ENCODE results near the gene FCHSD2.
"Not testable (repeated sequence)": the region's sequence is repeated elsewhere in the genome, so short reads cannot be mapped to it uniquely, and the experiment has no call there.

Gene FCHSD2

GRCh38 chr11:72814286-72815109 lies 327.6 kb downstream of the FCHSD2 start, which contains the start of gene ATG16L2:
Gene ATG16L2 (plus strand): TSS chr11:72814411. CDS start chr11:72814446, 35 bp downstream.
- DNase-seq, result peak; percentile 85

- peak; percentile 77 for DNase-seq
Observed at GRCh38 chr11:72813740-72814285, 328.3 kb downstream of the FCHSD2 start.

DNA sequence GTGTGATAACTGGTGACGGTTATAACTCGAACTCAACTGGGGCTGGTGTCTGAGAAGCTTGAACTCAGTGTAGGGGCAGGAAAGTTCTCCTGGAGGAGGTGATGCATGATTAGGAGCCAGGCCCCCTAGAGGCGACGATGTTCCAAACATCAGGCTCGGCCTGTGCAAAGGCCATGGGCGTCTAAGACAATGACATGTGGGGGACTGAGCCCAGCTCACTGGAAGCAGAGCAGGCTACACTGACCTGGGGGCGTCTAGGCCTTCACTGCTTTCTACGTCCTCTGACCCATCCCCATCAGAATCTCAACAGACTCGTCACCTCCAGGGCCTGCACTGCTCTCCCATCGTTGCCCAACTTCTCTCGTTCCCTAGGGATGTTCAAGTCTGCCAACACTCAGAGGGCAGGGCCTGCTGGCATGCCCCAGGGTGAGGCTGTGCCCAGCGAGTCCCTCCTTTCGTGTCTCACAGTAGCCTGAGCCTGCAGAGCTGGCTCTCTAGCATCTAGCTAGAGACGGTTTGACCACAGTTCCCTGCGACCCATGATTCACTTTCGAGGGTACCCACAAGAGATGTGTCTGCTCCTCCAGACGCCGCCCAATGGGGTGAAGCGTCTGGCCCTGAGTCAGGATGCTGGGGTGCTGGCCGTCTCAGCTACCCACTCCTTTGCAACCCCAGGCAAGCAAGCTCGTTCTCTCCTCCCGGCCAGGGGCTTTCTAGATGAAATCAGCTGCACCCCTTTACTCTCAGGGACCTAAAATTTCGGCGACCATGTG lies 329.0 kb downstream of the FCHSD2 start:
- peak; percentile 58 for DNase-seq

DNA sequence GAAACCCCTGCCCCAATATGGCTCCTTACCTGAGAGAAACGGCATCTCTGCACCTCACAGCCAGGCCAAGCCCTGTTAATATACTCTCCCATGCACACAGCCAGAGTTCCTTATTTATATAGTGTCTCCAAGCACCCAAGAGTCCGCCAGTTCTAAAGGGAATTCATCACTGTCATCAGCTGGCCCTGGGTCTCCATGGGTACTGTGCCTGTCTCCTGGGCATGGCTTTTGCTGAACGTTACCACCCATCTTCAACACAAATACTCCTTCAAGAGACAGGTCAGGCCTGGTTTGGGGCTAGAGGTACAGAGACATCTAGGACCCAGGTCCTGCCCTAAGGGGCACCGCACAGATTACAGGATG lies 329.5 kb downstream of the FCHSD2 start:
- no peak for DNase-seq

DNA sequence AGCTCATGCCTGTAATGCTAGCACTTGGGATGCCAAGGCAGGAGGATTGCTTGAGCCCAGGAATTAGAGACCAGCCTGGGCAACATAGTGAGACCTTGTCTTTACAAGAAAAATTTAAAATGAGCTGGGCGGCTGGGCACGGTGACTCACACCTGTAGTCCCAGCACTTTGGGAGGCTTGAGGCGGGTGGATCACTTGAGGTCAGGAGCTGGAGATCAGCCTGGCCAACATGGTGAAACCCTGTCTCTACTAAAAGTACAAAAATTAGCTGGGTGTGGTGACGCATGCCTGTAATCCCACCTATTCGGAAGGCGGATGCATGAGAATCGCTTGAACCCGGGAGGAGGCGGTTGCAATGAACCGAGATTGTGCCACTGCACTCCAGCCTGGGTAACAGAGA lies 330.4 kb downstream of the FCHSD2 start:
- not testable (repeated sequence) for DNase-seq

DNA sequence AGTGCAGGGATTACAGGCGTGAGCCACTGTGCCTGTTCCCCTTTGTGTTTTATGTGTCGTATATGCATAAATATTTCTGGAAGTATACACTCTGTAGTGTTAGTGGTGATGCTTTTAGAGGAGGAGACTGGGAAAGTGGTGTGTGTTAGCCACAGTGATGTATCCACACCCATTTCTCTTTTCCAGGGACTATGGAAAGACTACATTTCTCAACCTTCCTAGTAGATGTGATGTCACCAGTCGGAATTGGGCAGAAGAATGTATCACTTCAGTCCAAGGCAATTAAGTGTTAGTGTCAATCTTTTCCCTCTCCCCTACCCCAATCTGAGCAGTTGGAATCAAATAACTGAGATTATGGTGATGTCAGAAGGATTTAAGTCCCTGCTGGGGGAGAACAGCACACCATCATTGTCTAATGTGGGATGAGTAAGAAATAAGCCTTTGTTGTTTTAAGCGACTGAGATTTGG lies 333.8 kb downstream of the FCHSD2 start:
- DNase-seq, result peak; percentile 83

- DNase-seq, result no peak
Observed at GRCh38 chr11:72807792-72808191, 334.3 kb downstream of the FCHSD2 start.

- peak; percentile 53 for DNase-seq
Observed at GRCh38 chr11:72807021-72807693, 335.0 kb downstream of the FCHSD2 start.

DNA sequence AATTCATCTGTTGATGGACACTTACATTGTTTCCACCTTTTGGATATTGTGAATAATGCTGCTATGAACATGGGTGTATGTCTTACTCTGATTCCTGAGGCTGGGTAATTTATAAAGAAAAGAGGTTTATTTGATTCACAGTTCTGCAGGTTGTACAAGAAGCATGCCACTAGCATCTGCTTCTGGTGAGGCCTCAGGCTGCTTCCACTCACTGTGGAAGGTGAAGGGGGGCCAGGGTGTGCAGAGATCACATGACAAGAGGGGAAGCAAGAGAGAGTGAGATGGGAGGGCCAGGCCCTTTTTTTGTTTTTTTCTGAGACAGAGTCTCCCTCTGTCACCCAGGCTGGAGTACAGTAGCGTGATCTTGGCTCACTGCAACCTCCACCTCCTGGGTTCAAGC lies 335.7 kb downstream of the FCHSD2 start:
- not testable (repeated sequence) for DNase-seq

DNA sequence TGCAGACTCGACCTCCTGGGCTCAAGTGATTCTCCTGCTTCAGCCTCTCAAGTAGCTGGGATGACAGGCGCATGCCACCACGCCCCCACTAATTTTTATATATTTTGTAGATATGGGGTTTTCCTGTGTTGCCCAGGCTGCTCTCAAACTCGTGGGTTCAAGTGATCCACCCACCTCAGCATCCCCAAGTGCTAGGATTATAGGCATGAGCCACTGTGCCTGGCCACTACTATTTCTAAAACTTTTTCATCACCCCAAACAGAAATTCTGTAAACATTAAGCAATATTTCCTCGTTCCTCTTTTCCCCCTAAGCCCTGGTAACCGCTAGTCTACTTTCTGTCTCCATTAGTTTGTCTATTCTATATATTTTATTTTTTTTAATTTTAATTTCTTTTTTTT lies 336.9 kb downstream of the FCHSD2 start:
- no peak for DNase-seq

GRCh38 chr11:72802822-72803221 lies 339.3 kb downstream of the FCHSD2 start:
- no peak for DNase-seq

GRCh38 chr11:72799441-72799840 lies 342.7 kb downstream of the FCHSD2 start:
- DNase-seq, result no peak

GRCh38 chr11:72798361-72798760 lies 343.8 kb downstream of the FCHSD2 start:
- DNase-seq, result no peak

- DNase-seq, result peak; percentile 94
Observed at GRCh38 chr11:72793425-72794367, 348.4 kb downstream of the FCHSD2 start, which contains the start of gene STARD10. Gene STARD10 (minus strand): TSS chr11:72794047. CDS start chr11:72781181, 12,866 bp downstream.

DNA sequence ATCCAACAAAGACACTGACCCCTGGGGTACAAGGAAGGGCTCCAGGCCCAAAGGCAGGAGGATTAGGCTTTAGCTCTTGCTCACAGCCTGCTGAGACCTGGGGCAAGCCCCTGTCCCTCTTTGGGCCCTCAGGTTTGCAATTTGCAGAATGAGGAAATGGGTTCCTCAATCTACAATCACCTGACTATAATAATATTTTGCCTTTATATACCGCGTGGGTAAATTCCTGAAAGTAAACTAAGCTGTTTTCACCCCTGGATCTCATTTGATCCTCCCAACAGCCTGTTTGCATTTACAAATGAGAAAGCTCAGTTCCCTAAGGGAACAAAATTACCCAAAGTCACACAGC lies 349.1 kb downstream of the FCHSD2 start:
- no peak for DNase-seq

- DNase-seq, result no peak
Observed at GRCh38 chr11:72792437-72793021, 349.6 kb downstream of the FCHSD2 start.

- not testable (repeated sequence) for DNase-seq
Observed at GRCh38 chr11:72791228-72791627, 350.9 kb downstream of the FCHSD2 start.

DNA sequence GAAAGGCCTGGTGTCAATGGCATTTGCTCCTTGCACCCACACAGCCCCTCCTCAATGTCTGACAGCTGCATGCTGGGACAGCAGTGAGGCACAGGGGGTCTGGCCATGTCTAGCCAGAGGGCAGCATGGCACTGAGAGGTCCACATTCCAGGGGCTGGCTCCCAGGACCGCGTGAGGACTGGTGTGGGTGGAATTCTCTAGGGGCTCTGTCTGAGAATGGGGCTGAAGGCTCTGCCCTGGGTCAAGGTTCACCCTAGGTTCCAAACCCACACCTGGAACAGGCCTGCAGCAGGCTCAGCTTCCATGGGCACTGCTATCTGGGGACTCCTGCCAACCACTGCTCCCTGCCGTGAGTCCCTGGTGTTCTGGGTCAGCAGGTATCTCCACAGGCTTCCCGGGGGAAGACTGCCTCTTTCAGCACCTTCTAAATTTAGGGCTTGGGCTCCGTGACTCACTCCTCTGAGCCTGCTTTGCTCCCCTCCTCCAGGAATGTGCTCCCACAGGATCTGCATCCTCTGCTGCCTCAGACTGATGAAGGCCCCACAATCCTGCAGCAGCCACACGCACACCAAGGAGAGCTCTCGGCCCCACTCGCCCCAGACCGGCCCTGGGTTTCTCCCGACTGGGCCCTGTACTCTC lies 352.5 kb downstream of the FCHSD2 start:
- peak; percentile 91 for DNase-seq

- DNase-seq, result no peak
Observed at GRCh38 chr11:72788241-72788640, 353.9 kb downstream of the FCHSD2 start.
